Measurements from ENCODE around the gene PODXL.

GRCh38 chr7:131493581-131493980 is 62.8 kb downstream of the PODXL start:
- TF ChIP-seq CTCF (IDR thresholded peaks at IDR 0.05) = no peak
- TF ChIP-seq POLR2A (IDR thresholded peaks at IDR 0.05) = no peak

Measured in testis (tissue), 2 donors.